Effector CD4-positive, alpha-beta T cell (primary cell): ENCODE measurements around the gene LGR6.

Experiments used
- DNase-seq: peaks from one replicate; pipeline ENCODE4 v3.0.0-alpha.2; 2020

The LGR6 gene

DNA sequence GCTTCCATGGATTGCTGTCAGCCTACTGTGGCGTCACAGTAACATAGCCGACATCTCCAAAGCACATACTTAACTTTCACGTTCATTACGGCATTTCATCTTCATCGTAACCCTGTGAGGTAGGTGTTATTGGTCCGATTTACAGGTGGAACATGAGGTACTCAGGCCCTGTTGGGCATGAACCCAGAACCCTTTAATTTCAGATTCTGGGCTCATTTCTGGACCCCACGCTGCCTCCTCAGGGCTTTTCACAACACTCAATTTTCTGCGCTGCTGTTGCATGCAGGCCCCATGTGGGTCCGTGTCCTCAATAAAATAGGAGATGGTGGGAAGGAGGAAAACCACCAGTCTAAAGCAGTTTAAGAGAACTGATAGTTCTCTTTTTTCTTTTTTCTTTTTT lies 108.6 kb downstream of the LGR6 start:
- DNase-seq = no peak

DNA sequence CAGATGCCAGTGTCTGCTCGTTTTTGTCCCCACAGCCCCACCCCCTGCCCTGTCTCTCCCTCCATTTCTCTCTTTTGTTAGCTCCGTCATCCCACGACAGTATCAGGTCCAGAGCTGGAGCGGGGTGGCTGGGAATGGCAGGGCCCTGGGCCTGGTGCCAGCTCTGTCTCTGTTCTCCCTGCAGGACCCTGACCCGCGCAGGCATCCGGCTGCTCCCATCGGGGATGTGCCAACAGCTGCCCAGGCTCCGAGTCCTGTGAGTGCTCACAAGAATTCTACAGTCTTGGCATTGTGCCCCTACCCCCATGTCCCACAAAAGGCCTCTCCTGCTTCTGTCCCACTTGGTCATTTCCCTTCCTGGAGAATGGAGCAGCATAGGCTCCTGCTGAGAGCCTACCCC lies 110.8 kb downstream of the LGR6 start:
- no peak for DNase-seq

DNA sequence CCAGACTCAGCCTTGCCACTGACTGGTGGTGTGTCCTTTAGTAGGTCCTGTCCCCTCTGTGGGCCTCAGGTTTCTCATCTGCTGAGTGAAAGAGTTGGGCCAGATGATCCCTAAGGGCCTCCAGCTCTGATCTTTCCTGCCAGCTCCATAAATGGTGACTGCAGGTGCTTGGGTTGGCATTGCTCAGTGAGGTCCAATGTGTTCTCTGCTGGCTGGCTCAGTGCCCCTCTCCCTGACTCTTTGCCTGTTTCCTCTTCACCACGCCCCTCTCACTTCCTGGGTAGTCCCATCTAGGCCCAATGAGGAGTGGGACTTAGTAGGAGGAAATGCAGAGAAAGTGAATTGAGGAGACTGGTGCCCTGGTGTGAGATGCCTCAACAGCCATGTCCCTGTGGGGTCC lies 111.6 kb downstream of the LGR6 start:
- no peak for DNase-seq

DNA sequence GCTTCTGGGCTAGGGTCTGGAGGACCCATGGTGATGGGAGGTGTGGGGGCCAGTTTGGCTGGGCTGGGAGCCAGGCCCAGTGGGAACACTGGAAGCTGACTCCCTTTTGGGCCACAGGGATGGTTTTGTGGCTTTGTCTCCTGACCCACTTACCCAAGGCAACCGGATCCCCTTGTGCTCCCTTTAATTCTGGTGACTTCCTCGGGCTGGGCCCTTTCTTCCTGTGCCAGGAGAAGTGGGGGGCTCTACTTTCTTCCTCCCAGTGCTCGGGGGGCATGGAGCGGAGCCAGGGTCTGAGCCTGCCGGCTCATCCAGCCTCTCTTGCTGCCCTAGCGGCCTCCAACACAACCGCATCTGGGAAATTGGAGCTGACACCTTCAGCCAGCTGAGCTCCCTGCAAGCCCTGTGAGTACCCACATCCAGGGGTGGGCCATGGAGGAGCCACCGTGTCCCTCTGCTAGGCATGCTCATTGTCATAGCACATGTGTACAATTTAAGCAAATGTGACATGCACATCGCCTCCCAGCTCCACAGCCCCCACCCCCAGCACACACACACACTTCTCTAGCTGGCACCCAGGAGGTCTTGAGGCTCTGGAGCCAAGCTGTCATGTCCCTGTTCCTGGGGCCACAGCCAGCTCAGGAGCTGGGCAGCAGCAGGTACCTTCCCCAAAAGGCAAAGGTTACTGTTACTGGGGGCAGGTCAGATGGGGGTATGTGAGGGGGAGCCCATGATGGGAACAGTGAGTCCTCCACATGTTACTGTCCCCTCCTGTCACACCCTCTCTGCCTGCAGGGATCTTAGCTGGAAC lies 113.1 kb downstream of the LGR6 start:
- no peak for DNase-seq

DNA sequence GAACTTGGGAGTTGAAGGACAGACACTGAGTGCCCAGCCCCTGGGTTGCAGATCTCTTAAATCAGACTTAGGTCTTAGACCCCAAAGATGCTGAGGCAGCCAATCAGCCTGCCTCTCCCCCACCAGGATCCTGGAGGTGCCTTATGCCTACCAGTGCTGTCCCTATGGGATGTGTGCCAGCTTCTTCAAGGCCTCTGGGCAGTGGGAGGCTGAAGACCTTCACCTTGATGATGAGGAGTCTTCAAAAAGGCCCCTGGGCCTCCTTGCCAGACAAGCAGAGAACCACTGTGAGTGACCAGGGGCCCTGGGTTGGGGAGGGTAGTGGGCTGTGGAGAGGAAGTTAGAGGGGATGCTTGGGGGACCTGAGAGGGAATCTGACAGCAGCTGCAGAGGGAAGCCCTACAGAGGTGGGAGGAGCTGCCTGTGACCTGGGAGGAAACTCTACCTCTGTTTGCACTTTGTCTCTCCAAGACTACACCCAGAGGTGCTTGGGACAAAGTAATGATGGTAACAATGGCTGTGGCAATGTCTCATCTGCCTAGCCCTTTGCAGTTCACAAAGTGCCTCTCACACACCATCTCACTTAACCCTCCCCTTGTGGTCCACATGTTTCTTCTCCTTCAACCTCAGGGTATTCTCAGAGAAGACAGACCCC lies 116.6 kb downstream of the LGR6 start:
- DNase-seq = no peak

DNA sequence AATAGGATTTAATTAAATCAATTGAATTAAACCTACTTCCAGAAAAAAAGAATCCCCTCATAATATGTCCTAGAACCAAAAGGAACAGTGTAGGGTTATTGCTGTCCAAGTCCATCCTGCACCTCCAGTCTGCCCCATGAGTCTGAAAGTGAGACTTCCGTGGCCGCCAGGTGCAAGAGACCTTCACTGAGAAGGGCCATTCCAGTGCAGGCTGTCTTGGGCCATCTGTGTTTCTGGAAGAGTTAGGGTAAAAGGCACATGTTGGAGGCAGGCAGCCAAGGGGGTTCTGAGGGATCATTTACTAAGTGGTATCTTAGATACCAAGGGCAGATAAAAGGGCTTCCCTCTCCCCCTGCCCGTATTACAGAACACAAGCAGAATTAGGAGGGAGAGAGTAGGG lies 117.1 kb downstream of the LGR6 start:
- DNase-seq = no peak

DNA sequence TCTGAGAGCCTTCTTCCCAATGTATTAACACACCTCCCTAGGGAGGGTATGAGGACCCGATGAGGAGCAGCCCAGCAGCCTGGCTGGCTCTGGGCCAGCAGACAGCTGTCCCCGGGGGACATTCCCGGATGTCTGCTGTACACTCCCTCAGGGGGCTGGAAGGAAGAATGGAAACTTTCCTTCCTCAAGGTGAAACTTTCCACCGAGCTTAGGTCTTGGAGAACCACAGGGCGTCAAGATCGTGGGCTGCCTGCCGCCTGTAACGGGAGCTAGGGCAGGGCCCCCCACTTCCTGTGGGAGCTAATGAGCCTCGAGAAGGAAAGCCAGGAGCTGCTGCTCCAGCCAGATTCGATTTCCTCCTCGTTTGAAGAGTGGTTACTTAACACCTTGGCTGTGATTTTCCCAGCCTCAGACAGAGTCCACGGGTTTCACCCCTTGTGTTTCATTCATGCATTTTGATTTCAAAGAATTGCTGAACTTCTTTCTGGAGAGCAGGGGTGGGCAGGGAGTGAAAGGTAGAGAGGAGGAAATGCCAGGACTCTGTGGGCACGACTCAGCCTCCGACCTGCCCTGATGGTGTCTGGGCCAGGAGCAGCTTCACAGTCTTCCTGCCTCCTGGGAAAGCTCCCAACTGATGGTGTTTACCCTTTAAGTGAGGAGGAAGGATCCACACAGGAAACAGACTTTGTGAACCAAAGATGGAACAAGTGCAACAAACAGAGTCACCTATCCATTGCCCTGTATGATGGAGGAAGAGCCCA lies 118.5 kb downstream of the LGR6 start:
- DNase-seq = no peak

DNA sequence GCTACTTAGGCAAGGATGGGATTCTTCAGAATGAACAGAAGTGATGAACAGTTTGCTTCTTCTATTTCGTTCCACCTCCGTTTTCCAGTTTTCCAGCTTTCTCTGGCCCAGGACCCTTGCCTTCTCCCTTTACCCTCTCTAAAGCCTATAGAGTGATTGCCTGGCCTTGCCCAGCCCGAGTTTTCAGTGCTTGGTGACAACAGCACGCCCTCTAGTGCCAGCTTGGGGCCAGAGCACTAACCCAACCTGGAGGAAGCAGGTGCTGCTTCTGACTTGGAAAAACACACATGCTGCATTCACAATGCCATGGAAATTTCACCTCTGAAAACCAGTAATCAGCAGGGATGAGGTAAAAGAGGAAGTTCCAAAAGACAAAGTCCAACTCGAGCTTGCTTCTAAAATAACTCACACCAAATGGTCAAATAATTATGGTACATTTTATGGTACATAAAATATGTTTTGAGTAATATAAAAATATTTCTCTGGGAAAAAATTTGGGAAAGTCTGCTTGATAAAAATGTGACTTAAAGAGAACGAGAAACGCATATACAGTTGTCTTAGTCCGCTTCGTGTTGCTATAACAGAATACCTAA lies 122.1 kb downstream of the LGR6 start:
- peak; percentile 64 for DNase-seq

DNA sequence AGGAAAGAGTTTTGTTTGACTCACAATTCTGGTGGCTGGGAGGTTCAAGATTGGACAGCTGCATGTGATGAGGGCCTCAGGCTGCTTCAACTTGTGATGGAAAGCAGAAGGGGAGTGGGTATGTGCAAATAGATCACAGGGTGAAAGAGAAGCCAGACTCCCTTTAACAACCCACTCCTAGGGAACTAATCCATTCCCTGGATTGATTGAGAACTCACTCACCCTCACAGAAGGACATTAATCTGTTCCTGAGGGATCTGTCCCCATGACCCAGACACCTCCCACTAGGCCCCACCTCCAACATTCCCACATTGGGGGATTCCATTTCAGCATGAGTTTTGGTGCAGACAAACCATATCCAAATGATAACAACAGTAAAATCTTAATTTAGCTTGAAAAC lies 122.6 kb downstream of the LGR6 start:
- DNase-seq = no peak

DNA sequence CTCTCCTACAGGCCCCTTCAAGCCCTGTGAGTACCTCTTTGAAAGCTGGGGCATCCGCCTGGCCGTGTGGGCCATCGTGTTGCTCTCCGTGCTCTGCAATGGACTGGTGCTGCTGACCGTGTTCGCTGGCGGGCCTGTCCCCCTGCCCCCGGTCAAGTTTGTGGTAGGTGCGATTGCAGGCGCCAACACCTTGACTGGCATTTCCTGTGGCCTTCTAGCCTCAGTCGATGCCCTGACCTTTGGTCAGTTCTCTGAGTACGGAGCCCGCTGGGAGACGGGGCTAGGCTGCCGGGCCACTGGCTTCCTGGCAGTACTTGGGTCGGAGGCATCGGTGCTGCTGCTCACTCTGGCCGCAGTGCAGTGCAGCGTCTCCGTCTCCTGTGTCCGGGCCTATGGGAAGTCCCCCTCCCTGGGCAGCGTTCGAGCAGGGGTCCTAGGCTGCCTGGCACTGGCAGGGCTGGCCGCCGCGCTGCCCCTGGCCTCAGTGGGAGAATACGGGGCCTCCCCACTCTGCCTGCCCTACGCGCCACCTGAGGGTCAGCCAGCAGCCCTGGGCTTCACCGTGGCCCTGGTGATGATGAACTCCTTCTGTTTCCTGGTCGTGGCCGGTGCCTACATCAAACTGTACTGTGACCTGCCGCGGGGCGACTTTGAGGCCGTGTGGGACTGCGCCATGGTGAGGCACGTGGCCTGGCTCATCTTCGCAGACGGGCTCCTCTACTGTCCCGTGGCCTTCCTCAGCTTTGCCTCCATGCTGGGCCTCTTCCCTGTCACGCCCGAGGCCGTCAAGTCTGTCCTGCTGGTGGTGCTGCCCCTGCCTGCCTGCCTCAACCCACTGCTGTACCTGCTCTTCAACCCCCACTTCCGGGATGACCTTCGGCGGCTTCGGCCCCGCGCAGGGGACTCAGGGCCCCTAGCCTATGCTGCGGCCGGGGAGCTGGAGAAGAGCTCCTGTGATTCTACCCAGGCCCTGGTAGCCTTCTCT lies 124.6 kb downstream of the LGR6 start:
- DNase-seq = no peak

DNA sequence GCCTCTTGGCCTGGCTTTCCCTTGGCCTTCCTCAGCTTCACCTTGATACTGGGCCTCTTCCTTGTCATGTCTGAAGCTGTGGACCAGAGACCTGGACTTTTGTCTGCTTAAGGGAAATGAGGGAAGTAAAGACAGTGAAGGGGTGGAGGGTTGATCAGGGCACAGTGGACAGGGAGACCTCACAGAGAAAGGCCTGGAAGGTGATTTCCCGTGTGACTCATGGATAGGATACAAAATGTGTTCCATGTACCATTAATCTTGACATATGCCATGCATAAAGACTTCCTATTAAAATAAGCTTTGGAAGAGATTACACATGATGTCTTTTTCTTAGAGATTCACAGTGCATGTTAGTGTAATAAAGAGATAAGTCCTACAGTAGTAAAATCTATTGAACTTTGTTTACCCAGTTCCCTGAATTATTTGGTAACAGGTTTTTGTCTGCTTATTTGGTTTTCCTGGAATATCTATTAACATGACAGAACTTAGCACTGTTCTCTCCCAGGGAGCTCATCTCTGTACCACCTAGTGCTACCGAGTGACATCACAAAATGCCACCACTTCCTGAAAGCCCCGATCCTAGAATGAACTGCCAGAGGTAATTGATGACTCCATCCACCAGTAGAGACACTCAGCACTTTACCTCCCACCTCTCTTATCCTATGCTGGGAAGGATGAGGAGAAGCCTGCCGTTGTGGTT lies 125.9 kb downstream of the LGR6 start:
- DNase-seq = no peak

DNA sequence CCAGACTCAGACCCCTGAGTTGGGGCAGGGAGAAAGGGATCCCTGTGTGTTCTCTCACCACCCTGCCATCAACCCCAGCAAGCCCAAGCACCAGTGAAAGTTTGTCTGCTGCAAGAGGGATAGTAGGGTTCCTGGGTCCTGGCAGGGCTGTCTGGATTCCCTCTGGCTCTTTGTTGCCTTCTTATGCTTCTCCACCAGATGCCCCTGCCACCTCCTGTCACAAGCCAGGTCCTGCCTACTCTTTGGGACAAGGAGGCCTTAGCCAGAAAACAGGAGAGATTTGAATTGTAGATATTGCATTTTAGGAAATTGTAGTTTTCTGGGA lies 126.4 kb downstream of the LGR6 start:
- DNase-seq = no peak

DNA sequence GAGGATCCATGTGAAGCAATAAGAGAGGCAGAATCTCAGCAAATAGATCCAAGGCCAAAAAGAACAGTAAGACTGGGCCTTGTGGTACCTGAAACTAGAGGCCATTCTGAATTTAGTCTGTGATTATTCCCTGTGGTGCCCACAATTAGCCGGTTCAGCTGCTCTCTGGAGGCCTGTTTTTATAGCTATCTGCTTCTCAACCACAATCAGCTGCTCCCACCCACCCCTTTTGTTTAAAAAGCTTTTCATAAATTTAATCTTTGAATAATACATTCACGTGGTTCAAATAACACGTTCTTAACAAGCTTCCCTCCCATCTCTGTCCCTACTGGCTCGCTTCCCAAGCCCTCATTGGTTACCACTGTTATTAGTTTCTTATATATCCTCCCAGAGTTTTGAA lies 130.1 kb downstream of the LGR6 start:
- DNase-seq = no peak

DNA sequence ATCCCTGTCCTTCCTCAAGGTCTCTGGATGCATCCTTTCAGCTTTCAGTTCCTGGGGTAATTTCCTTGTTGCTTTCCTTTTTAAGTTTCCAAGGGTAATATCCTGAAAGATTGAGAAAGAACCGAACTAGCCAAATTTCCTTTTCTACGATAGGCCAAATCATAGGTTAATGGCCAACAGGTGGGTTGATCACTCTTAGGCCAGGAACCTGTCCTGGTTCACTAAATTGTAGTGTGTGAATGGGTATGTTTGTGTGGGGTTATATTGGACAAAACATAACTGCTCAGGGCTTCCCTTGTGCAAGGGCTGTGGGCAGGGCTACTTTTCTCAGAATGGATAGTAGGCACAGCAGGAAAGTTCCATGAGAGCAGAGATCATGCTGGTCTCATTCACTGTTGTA lies 131.0 kb downstream of the LGR6 start:
- DNase-seq = no peak

DNA sequence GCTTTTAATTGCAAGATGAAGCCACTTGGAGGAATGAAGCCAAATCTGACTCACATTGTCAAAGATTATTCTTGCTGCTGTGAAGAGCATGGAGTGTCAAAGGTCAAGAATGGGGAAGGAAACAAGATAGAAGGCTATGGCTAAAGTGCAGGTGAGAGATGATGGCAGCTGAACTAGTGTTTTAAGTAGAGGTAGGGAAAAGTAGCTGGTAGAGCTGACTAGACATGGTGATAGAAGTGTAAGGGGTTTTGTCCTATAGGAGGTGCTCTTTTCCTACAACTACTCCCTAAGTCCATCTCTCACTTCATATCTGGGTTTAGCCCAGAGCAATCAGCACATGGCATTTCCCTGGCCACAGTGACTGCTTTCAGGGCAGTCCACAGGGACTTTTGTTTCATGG lies 136.3 kb downstream of the LGR6 start:
- no peak for DNase-seq

DNA sequence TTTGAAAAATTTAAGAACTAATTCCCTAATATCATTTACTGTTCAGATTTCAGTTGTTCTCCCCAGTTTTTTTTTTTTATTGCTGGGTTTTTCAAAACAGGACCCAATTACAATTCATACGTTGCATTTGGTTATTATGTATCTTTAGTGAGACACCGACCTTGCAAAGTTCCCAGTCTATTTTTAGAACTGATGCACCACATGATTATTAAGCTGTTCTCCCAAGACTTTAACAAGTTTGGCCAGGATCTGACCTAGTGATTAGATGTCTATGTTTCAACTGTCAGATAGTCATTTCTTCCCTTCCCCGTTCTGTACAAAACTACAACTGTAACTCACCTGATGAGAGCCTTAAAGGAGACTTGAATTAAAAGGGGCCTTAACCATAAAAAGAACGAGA lies 140.3 kb downstream of the LGR6 start:
- DNase-seq = no peak

DNA sequence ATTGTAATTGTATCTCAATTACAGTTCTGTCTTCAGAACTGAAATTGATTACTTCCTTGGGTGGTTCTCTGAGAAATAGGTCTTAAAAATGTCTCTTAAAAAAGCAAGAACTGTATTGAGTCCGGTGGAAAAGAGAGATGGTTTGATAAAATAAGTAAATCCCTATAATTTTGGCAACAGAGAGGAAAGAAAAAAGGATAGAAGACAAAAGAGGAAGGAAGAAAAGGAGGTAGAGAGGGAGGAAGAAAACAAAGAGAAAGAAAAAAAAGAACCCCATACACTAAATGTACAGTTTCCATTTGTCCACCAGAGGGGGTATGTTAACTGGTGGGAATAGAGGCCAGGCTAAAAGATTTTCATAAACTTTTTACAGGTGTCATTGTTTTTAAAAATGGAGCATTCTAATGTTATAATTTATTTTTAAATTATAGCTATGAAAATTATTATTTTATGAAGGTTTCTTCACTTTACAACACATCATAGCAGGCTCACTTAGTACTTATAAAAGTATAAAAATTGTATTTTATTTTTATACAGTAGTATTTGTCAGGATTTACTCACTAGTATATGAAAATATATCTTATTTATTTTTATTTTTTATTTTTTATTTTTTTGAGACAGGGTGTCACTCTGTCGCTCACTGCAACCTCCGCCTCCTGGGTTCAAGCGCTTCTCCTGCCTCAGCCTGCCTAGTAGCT lies 150.2 kb downstream of the LGR6 start:
- DNase-seq = no peak

DNA sequence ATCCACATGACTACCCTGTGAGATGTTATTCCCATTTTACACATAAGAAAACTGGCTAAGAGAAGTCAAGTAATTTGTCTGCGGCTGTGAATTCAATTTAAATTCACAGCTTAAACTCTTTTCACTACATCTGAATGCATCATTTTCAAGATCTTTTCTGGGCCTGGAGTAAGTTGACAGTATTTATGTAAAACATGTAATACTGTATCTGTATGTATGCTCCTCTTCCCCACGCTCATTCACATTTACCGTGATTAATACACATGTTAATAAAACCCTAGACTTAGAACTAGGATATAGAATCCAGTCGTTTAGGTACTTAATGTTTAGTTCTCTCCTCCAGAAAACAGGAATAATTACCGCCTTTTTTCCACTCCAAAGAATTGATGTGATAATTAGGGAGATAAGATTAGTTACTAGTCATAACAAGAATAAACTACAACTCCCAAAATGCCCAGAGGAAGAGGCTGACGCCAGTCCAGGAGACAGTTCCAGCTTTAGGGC lies 154.5 kb downstream of the LGR6 start:
- no peak for DNase-seq

DNA sequence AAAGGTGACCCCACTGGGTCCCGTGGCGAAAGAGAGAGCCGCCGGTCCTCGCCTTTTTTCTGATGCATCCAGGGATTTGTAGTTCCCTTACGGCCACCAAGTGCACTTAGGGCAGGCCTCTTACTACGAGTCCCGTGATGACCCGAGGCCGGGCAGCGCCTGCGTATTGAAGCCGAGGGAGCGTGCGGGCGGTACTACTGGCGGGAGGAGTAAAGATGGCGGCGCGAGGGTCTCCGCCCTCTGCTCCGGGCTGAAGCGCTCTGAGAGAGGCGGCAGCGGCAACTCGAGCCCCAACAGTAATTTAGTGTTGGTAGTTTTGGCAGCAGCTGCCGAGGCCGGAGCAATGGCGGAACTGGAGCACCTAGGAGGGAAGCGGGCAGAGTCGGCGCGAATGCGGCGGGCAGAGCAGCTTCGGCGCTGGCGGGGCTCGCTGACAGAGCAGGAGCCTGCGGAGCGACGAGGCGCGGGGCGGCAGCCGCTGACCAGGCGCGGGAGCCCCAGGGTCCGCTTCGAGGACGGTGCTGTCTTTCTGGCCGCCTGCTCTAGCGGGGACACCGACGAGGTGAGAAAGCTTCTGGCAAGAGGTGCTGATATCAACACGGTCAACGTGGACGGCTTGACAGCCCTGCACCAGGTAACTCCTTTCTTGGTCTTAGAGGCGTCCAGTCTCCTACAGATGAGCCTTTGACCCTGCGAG lies 155.1 kb downstream of the LGR6 start, which contains the start of gene PPP1R12B:
Gene PPP1R12B, plus strand, starts transcription at position 191 of the 697 bp plus-strand sequence. Its CDS starts 153 bp downstream, at position 344.
- DNase-seq = peak; percentile 93
